Kidney epithelial cell (primary cell): ENCODE results near the gene FLT1. TPM values are rescaled to one million over a fixed set of nuclear protein-coding genes. Genes with fewer than 3 reads are reported as not detected.

Experiments
- DNase-seq: peaks from one replicate; pipeline ENCODE4 v3.0.0-alpha.2; 2010; ENCODE audit warnings: low read depth
- H3K27me3 ChIP-seq: 2 replicates; pipeline ENCODE4 v1.6.0; 2011; ENCODE audit warnings: low read length; ENCODE audit not compliant: control insufficient read depth, insufficient read depth
- H3K36me3 ChIP-seq: 2 replicates; pipeline ENCODE4 v1.5.1; 2011; ENCODE audit warnings: low read length; ENCODE audit not compliant: control insufficient read depth, insufficient read depth
- H3K4me3 ChIP-seq: 2 replicates; pipeline ENCODE4 v1.5.1; 2011; ENCODE audit warnings: low read depth, mild to moderate bottlenecking, control low read depth, low read length
- CTCF ChIP-seq: IDR thresholded peaks from 2 replicates; pipeline ENCODE4 v1.5.1; 2011; ENCODE audit warnings: mild to moderate bottlenecking, moderate library complexity, low read length, control low read depth, inconsistent platforms; ENCODE audit not compliant: insufficient read depth, poor library complexity, severe bottlenecking
- total RNA-seq: library from RNA; depleted of rRNA; stranded (reverse); fragments of >200 nt; gene quantifications from 2 replicates; pipeline ENCODE4 v1.2.3, GENCODE V29; 2015

FLT1 gene
- total RNA-seq, 1 donor from 2014 or later, result 0.96 TPM

- Histone ChIP-seq H3K27me3 (peaks cover 2% of the 10 kb centered on the region), H3K36me3 (no peaks in the 10 kb centered on the region), H3K4me3 (no peak overlapping the region)
- no peak for TF ChIP-seq CTCF
- no peak for DNase-seq
These were observed 10.7 kb upstream of the FLT1 start for GRCh38 chr13:28505543-28506135.

- TF ChIP-seq CTCF, result no peak
- Histone ChIP-seq H3K4me3 (no peak overlapping the region), H3K27me3 (peaks cover 3% of the 10 kb centered on the region), H3K36me3 (no peaks in the 10 kb centered on the region)
- no peak for DNase-seq
These were observed 8.4 kb upstream of the FLT1 start for GRCh38 chr13:28503182-28503967.

- no peak for DNase-seq
These were observed 6.6 kb upstream of the FLT1 start for GRCh38 chr13:28501547-28501946.

GRCh38 chr13:28499609-28500008, 4.7 kb upstream of the FLT1 start:
- Histone ChIP-seq H3K4me3 (no peak overlapping the region), H3K27me3 (peaks cover 29% of the 10 kb centered on the region), H3K36me3 (no peaks in the 10 kb centered on the region)
- no peak for TF ChIP-seq CTCF
- DNase-seq, result no peak

More at GRCh38 chr13:28501547-28501946, 6.6 kb upstream of the FLT1 start:
- H3K4me3 ChIP-seq, result no peak overlapping the region
- H3K27me3 ChIP-seq, result peaks cover 11% of the 10 kb centered on the region
- TF ChIP-seq CTCF, result no peak
- H3K36me3 ChIP-seq, result no peaks in the 10 kb centered on the region

- DNase-seq, result no peak
- Histone ChIP-seq H3K27me3 (peaks cover 37% of the 10 kb centered on the region), H3K4me3 (no peak overlapping the region)
These were observed 3.7 kb upstream of the FLT1 start for GRCh38 chr13:28498481-28499115.

More at GRCh38 chr13:28498481-28499115, 3.7 kb upstream of the FLT1 start:
- TF ChIP-seq CTCF, result no peak
- H3K36me3 ChIP-seq, result no peaks in the 10 kb centered on the region
